Transverse colon (tissue), 4 donors: ENCODE data around the gene OR9I1.

Experiments used
- POLR2AphosphoS5 ChIP-seq, 3 donors: sonication (generic); formaldehyde crosslinking; IDR thresholded peaks; one replicate each; pipeline ENCODE4 v1.6.1; 2016; ENCODE audit warnings: antibody characterized with exemption in 3 of 3
- TF ChIP-seq, protein P1 (sequence below), 5 experiments: fragments of 200-600 bp in 3 of 5; fragments of 450-650 bp in 2 of 5; sonication (generic) in 3 of 5; IDR thresholded peaks; 1 replicate in 2 of 5; 2 replicates in 3 of 5; pipeline ENCODE4 v1.5.1; 2016 to 2017; ENCODE audit warnings: antibody characterized with exemption in 5 of 5, inconsistent platforms in 3 of 5, mild to moderate bottlenecking in 2 of 5, moderate library complexity in 1 of 5

GRCh38 chr11:58133309-58134076 lies 8.2 kb upstream of the OR9I1 start:
- TF ChIP-seq, protein P1, sequence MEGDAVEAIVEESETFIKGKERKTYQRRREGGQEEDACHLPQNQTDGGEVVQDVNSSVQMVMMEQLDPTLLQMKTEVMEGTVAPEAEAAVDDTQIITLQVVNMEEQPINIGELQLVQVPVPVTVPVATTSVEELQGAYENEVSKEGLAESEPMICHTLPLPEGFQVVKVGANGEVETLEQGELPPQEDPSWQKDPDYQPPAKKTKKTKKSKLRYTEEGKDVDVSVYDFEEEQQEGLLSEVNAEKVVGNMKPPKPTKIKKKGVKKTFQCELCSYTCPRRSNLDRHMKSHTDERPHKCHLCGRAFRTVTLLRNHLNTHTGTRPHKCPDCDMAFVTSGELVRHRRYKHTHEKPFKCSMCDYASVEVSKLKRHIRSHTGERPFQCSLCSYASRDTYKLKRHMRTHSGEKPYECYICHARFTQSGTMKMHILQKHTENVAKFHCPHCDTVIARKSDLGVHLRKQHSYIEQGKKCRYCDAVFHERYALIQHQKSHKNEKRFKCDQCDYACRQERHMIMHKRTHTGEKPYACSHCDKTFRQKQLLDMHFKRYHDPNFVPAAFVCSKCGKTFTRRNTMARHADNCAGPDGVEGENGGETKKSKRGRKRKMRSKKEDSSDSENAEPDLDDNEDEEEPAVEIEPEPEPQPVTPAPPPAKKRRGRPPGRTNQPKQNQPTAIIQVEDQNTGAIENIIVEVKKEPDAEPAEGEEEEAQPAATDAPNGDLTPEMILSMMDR (IDR thresholded peaks at IDR 0.05) = no peak
- TF ChIP-seq POLR2AphosphoS5 (IDR thresholded peaks at IDR 0.05) = no peak
